GM21381 (cell line): Measurements from ENCODE around the gene GDPD1.
"Not testable (repeated sequence)": the region's sequence is repeated elsewhere in the genome, so short reads cannot be mapped to it uniquely, and the experiment has no call there.

Experiments
- ATAC-seq: cut with Tn5 transposase; IDR thresholded peaks from one replicate; pipeline ENCODE4 v1.9.1; 2021; ENCODE audit warnings: mild to moderate bottlenecking, moderate library complexity; ENCODE audit not compliant: unreplicated experiment

The GDPD1 gene

DNA sequence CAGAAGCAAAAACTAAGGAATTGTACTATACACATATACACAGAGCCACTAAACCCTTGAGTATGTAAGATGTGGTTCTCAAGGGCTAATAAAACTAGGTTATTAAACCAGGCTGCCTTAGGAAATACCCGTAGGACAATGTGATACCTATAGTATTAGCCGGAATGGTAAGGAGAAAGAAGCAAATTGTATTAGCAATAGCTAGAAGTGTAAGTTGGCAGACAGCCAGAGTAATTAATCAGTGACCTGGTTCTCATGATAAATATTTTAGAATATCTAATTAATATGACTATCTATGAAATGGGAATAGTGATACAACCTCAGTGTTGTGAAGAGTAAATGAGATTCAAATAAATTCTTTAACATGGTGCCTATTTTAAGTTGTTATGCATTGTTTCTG, 18.6 kb downstream of the GDPD1 start:
- ATAC-seq, result no peak

DNA sequence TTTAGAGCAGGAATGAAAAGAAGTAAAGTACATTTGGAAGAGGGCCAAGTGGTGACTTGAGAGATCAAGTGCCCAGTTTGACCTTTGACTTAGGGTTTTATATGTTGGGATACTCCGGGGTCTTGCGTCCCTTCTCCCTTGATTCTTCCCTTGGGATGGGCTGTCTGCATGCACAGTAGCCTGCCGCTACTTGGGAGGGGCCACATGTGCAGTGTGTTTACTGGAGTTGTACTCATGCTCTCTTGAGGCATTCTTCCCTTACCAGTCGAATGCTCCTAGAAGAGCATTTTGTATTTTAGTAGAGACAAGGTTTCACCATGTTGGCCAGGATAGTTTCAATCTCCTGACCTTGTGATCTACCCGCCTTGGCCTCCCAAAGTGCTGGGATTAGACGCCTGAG, 23.8 kb downstream of the GDPD1 start:
- no peak for ATAC-seq

DNA sequence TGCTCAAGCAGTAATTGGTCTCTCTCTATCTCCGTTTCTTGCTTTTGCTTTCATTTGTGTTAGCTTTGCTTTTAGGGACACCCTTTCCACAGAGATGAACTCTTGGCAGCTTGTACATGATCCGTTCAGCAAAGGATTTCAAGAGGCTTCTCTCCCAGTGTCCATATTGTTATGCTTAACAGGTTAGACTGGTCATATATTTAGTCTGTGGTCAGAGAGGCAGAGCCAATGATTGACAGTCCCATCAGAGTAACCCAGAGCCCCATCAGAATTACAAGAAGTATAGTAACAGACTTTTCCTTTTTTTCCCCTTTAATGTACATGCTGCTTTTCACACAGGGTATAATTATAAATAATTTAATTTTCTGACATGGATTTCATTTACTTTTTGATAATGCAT, 34.4 kb downstream of the GDPD1 start:
- no peak for ATAC-seq

- ATAC-seq, result no peak
Observed at GRCh38 chr17:59257101-59257500, 36.8 kb downstream of the GDPD1 start.

- no peak for ATAC-seq
Observed at GRCh38 chr17:59260722-59261121, 40.4 kb downstream of the GDPD1 start.

DNA sequence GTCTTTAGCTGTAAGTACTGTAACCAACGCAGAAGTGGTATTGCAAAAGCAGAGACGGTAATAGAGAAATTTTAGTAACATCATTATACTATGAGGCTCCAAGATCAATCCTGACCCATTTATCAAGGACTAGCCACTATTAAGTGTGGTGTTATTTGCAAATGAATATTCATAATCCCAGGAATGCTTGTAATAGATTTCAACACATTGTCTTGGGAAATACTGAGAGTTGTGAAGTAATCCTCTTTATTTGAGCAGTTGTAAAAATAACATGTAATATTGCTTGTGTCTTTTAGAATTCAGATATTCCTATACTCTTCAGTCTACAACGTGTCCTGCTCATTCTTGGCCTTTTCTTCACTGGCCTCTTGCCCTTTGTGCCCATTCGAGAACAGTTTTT, 46.4 kb downstream of the GDPD1 start:
- no peak for ATAC-seq

- ATAC-seq, result no peak
Observed at GRCh38 chr17:59267776-59268175, 47.5 kb downstream of the GDPD1 start.

DNA sequence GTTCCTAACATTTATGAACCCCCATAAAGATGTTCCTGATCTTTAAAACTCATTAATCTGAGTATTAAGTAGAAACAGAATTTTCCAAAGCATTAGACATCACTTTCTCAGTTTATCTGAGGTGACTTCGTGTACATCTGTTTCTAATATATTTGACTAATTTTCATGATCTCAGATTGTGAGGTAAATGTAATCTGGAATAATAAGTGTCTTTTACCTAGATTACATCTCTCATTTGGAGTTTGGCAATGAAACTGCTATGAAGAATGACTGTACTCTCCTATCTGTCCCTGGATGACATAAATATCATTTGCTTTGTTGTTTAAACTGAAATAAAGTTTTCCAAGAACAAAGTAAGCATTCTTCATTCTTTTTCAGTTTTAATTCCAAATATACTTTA, 55.3 kb downstream of the GDPD1 start:
- no peak for ATAC-seq

DNA sequence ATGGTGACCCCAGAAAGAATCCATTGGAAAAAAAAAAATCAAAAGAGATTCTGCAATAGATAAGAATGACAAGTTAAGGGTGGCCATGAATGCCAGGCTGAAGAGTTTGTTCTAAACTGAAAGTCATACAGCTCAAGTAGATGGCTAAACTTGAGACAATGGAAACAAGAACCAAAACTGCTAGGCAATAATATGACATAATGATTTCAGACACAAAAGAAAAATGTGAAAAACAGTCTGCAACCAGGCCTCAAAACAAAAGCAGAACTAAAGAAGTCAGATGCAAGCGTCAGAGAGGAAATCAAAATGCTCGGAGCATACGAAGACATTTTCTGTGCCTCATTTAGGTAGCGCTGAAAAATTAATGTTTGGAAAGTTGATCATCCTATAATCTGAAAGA, 56.7 kb downstream of the GDPD1 start:
- ATAC-seq, result peak; percentile 74

DNA sequence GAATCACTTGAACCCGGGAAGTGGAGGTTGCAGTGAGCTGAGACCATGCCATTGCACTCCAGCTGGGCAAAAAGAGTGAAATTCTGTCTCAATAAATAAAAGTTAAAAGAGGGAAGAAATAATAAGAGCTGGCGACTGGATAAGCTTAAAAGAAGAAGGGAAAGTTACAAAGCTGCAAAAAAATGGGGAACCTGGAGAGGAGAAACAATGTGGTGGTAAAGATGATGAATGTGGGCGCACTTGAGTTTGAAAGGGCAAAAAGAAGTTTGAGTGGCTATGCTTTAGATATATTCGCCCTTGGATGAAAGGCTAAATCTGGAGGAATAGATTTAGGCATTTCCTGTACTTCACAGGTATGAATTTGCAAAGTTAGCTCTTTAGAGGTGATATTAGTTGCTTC, 58.1 kb downstream of the GDPD1 start:
- no peak for ATAC-seq

- no peak for ATAC-seq
Observed at GRCh38 chr17:59284317-59284716, 64.0 kb downstream of the GDPD1 start.

DNA sequence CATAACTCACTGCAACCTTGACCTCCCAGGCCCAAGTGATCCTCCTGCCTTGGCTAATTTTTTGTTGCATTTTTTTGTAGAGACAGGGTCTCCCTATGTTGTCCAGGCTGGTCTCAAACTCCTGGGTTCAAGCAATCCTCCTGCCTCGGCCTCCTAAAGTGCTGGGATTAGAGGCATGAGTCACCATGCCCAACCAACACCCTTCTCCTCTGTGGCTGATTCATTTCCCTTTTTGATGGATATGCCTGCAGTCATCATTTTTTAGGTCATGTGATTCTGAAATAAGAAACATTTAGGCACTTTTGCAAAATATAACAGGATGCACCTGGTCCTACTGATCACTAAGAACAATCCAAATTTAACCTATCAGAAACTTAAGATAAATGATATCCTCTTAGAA, 67.1 kb downstream of the GDPD1 start:
- ATAC-seq, result no peak

DNA sequence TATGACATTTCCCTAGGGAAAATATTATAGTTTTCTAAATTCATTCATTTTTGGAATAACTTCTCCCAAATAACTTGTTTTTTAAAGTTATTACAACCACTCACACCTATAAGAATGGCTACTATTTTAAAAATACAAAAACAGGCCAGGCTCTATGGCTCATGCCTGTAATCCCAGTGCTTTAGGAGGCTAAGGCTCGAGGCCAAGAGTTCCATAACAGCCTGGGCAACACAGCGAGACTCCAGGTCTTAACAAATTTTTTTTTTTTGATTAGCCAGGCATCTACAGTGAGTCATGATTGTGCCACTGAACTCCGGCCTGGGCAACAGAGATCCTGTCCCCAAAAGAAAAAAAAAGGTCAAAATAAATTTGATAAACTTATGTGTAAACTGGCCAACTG, 67.6 kb downstream of the GDPD1 start:
- ATAC-seq, result no peak

GRCh38 chr17:59289981-59290301, 69.6 kb downstream of the GDPD1 start:
- ATAC-seq, result no peak

DNA sequence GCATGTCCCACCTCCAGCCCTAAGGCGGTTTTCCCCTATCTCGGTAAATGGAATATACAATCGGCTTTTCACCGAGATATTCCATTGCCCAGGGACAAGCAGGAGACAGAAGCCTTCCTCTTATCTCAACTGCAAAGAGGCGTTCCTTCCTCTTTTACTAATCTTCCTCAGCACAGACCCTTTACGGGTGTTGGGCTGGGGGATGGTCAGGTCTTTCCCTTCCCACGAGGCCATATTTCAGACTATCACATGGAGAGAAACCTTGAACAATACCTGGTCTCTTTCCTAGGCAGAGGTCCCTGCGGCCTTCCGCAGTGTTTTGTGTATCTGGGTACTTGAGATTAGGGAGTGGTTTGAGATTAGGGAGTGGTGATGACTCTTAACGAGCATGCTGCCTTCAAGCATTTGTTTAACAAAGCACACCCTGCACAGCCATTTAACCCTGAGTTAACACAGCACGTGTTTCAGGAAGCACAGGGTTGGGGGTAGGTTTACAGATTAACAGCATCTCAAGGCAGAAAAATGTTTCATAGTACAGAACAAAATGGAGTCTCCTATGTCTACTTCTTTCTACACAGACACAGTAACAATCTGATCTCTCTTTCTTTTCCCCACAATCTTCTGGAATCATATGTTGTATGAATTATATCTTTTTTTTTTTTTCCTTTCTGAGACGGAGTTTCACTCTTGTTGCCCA, 70.1 kb downstream of the GDPD1 start:
- not testable (repeated sequence) for ATAC-seq

- ATAC-seq, result no peak
Observed at GRCh38 chr17:59292174-59292523, 71.8 kb downstream of the GDPD1 start.

DNA sequence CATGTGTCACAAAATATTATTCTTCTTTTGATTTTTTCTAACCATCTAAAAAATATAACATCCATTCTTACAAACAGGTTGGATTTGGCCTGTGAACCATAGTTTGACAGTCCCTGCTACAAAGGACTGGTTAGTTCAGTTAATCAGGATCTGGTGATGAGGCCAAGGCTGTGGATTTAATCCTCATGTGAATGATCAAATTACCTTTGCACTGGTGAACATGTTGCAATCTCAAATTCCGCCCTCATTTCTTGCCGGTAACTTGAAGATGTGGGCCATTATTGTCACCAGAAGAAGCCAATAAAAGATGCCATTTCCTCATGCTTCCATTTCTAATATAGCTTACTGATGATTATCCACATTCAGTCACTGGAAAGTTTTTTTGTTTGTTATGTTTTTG, 75.9 kb downstream of the GDPD1 start:
- ATAC-seq, result no peak

DNA sequence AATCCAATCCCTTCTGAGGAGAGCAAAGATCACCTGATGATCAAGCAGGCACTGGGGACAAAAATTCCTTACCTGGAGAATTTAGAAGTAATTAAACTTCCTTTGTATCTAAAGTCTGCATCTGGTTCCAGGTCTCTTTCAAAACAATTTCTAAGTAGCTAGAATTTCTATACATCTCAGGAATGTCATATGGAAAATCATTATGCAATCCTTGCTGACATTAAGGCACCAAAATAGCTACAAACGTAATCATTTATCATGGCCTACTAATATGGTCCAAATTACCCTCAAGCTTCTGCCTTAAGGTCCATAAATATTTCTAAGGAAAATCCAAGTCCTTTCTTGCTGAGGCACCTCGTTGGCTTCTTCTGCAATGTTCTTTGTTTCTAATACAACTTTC, 78.2 kb downstream of the GDPD1 start:
- no peak for ATAC-seq

- ATAC-seq, result no peak
Observed at GRCh38 chr17:59299400-59300092, 79.2 kb downstream of the GDPD1 start.

- no peak for ATAC-seq
Observed at GRCh38 chr17:59300941-59301340, 80.6 kb downstream of the GDPD1 start.

DNA sequence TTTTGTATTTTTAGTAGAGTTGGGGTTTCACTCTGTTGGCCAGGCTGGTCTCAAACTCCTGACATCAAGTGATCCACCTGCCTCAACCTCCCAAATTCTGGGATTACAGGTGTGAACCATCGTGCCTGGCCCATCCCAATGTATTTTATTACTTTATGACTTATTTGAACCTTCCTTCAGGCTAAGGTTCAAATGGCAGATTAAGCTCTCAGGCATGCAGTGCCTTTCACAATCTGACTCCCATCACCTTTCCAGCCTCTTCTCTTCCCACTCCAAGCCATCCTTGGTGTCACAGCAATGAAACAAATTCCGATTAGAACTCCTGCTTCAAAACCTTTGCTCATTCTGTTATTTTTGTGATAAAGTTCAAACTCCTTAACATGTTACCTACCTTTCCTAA, 84.5 kb downstream of the GDPD1 start:
- no peak for ATAC-seq

GRCh38 chr17:59310263-59310920, 90.1 kb downstream of the GDPD1 start:
- ATAC-seq, result no peak
